ENCODE results near the gene ACTN4. TPM values are rescaled to one million over a fixed set of nuclear protein-coding genes. Genes with fewer than 3 reads are reported as not detected.
"Not testable (repeated sequence)": the region's sequence is repeated elsewhere in the genome, so short reads cannot be mapped to it uniquely, and the experiment has no call there.

ACTN4 gene
- total RNA-seq, 1 donor from 2014 or later = 42.3 TPM

DNA sequence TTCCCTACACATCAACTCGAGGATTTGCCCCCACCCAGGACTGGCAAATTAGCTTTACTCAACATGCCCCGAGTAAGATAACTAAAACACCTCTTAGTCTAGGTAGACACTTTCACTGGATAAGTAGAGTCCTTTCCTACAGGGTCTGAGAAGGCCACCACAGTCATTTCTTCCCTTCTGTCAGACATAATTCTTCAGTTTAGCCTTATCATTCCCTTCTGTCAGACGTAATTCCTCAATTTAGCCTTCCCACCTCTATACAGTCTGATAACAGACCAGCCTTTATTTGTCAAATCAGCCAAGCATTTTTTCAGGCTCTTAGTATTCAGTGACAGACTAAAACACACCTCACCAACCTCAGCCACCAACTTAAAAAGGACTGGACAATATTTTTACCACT lies 106.3 kb downstream of the ACTN4 start:
- H3K27ac ChIP-seq (ENCODE audit: low read depth, low read length); H3K36me3 ChIP-seq (ENCODE audit: control insufficient read depth in 3 of 3, insufficient read depth in 3 of 3, low read length in 3 of 3); H3K9ac ChIP-seq (ENCODE audit: low read depth in 1 of 3, low read length in 3 of 3); H3K9me3 ChIP-seq (ENCODE audit: control insufficient read depth in 3 of 3, low read length in 3 of 3); H3K4me1 ChIP-seq (ENCODE audit: control insufficient read depth in 3 of 3, insufficient read depth in 3 of 3, low read length in 3 of 3); H3K4me3 ChIP-seq (ENCODE audit: low read length in 3 of 3); H3K27me3 ChIP-seq (ENCODE audit: control insufficient read depth in 3 of 3, insufficient read depth in 3 of 3, low read length in 3 of 3): not testable (repeated sequence)

DNA sequence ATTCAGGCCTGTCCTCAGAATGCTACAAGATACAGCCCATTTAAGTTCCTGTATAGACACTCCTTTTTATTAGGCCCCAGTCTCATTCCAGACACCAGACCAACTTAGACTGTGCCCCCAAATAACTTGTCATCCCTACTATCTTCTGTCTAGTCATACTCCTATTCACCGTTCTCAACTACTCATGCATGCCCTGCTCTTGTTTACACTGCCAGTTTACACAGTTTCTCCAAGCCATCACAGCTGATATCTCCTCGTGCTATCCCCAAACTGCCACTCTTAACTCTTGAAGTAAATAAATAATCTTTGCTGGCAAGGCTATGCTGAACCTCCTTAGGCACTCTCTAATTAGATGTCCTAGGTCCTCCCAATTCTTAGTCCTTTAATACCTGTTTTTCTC lies 106.7 kb downstream of the ACTN4 start:
- H3K4me1 ChIP-seq (ENCODE audit: control insufficient read depth in 3 of 3, insufficient read depth in 3 of 3, low read length in 3 of 3); H3K27ac ChIP-seq (ENCODE audit: low read depth, low read length); H3K4me3 ChIP-seq (ENCODE audit: low read length in 3 of 3); H3K9ac ChIP-seq (ENCODE audit: low read depth in 1 of 3, low read length in 3 of 3); H3K9me3 ChIP-seq (ENCODE audit: control insufficient read depth in 3 of 3, low read length in 3 of 3); H3K36me3 ChIP-seq (ENCODE audit: control insufficient read depth in 3 of 3, insufficient read depth in 3 of 3, low read length in 3 of 3); H3K27me3 ChIP-seq (ENCODE audit: control insufficient read depth in 3 of 3, insufficient read depth in 3 of 3, low read length in 3 of 3): not testable (repeated sequence)

DNA sequence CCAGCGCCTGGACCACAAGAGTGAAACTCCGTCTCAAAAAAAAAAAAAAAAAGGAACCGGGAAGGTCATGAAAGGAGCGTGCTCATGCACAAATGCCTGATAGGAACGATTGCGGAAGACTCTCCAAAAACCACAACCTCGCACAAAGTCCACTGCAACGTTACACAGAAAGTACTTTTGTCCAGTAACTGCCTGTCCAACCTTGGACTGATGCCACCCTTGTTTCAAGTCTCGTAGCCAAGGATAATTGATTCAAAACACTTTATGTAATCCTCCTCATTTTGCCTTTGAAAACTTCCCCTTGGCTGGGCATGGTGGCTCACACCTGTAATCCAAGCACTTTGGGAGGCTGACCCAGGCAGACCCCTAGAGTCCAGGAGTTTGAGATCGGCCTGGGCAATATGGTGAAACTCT lies 112.1 kb downstream of the ACTN4 start:
- H3K27ac ChIP-seq (ENCODE audit: low read depth, low read length) = no peak overlapping the region
- H3K4me3 ChIP-seq (ENCODE audit: low read length in 3 of 3) = no peak overlapping the region
- no peak overlapping the region for H3K9ac ChIP-seq (ENCODE audit: low read depth in 1 of 3, low read length in 3 of 3)
- no peaks in the 10 kb centered on the region for H3K36me3 ChIP-seq (ENCODE audit: control insufficient read depth in 3 of 3, insufficient read depth in 3 of 3, low read length in 3 of 3)
- H3K4me1 ChIP-seq (ENCODE audit: control insufficient read depth in 3 of 3, insufficient read depth in 3 of 3, low read length in 3 of 3) = no peaks in the 10 kb centered on the region
- H3K9me3 ChIP-seq (ENCODE audit: control insufficient read depth in 3 of 3, low read length in 3 of 3) = no peaks in the 10 kb centered on the region
- no peaks in the 10 kb centered on the region for H3K27me3 ChIP-seq (ENCODE audit: control insufficient read depth in 3 of 3, insufficient read depth in 3 of 3, low read length in 3 of 3)

GRCh38 chr19:38760805-38761517 lies 113.5 kb downstream of the ACTN4 start:
- H3K9ac ChIP-seq (ENCODE audit: low read depth in 1 of 3, low read length in 3 of 3); H3K4me3 ChIP-seq (ENCODE audit: low read length in 3 of 3); H3K27me3 ChIP-seq (ENCODE audit: control insufficient read depth in 3 of 3, insufficient read depth in 3 of 3, low read length in 3 of 3); H3K4me1 ChIP-seq (ENCODE audit: control insufficient read depth in 3 of 3, insufficient read depth in 3 of 3, low read length in 3 of 3); H3K27ac ChIP-seq (ENCODE audit: low read depth, low read length); H3K36me3 ChIP-seq (ENCODE audit: control insufficient read depth in 3 of 3, insufficient read depth in 3 of 3, low read length in 3 of 3); H3K9me3 ChIP-seq (ENCODE audit: control insufficient read depth in 3 of 3, low read length in 3 of 3): not testable (repeated sequence)

DNA sequence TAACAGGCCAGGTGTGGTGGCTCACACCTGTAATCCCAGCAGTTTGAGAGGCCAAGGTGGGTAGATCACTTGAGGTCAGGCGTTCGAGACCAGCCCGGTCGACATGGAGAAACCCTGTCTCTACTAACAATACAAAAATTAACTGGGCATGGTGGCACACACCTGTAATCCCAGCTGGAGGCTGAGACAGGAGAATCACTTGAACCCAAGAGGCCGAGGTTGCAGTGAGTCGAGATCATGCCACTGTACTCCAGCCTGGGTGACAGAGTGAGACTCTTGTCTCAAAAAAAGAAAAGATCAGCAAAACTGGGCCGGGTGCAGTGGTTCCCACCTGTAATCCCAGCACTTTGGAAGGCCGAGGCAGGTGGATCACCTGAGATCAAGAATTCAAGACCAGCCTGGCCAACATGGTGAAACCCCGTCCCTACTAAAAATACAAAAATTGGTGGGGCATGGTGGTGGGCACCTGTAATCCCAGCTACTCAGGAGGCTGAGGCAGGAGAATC lies 114.5 kb downstream of the ACTN4 start:
- not testable (repeated sequence) for H3K27me3 ChIP-seq (ENCODE audit: control insufficient read depth in 3 of 3, insufficient read depth in 3 of 3, low read length in 3 of 3); H3K9ac ChIP-seq (ENCODE audit: low read depth in 1 of 3, low read length in 3 of 3); H3K9me3 ChIP-seq (ENCODE audit: control insufficient read depth in 3 of 3, low read length in 3 of 3); H3K4me1 ChIP-seq (ENCODE audit: control insufficient read depth in 3 of 3, insufficient read depth in 3 of 3, low read length in 3 of 3); H3K27ac ChIP-seq (ENCODE audit: low read depth, low read length); H3K36me3 ChIP-seq (ENCODE audit: control insufficient read depth in 3 of 3, insufficient read depth in 3 of 3, low read length in 3 of 3); H3K4me3 ChIP-seq (ENCODE audit: low read length in 3 of 3)

DNA sequence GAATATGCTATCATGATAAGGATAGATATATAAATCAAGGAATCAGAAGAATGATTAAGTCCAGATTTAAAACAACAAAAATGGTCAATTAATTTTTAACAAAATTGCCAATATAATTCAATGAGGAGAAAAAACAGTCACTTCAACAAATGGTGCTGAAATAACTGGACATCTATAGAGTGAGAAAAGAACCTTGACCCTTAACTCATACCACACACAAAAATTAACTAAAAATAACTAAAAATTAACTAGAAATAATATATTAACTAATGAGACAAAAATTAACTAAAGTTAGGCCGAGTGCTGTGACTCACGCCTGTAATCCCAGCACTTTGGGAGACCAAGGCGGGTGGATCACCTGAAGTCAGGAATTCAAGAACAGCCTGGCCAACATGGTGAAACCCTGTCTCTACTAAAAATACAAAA lies 116.4 kb downstream of the ACTN4 start:
- Histone ChIP-seq H3K4me3 (ENCODE audit: low read length in 3 of 3) (no peak overlapping the region), H3K9me3 (ENCODE audit: control insufficient read depth in 3 of 3, low read length in 3 of 3) (no peaks in the 10 kb centered on the region), H3K9ac (ENCODE audit: low read depth in 1 of 3, low read length in 3 of 3) (no peak overlapping the region), H3K4me1 (ENCODE audit: control insufficient read depth in 3 of 3, insufficient read depth in 3 of 3, low read length in 3 of 3) (no peaks in the 10 kb centered on the region), H3K27me3 (ENCODE audit: control insufficient read depth in 3 of 3, insufficient read depth in 3 of 3, low read length in 3 of 3) (no peaks in the 10 kb centered on the region), H3K27ac (ENCODE audit: low read depth, low read length) (no peak overlapping the region), H3K36me3 (ENCODE audit: control insufficient read depth in 3 of 3, insufficient read depth in 3 of 3, low read length in 3 of 3) (no peaks in the 10 kb centered on the region)

GRCh38 chr19:38765214-38765613 lies 117.8 kb downstream of the ACTN4 start:
- Histone ChIP-seq H3K27me3 (ENCODE audit: control insufficient read depth in 3 of 3, insufficient read depth in 3 of 3, low read length in 3 of 3) (no peaks in the 10 kb centered on the region), H3K36me3 (ENCODE audit: control insufficient read depth in 3 of 3, insufficient read depth in 3 of 3, low read length in 3 of 3) (no peaks in the 10 kb centered on the region), H3K9ac (ENCODE audit: low read depth in 1 of 3, low read length in 3 of 3) (no peak overlapping the region), H3K27ac (ENCODE audit: low read depth, low read length) (no peak overlapping the region), H3K4me3 (ENCODE audit: low read length in 3 of 3) (no peak overlapping the region), H3K9me3 (ENCODE audit: control insufficient read depth in 3 of 3, low read length in 3 of 3) (no peaks in the 10 kb centered on the region), H3K4me1 (ENCODE audit: control insufficient read depth in 3 of 3, insufficient read depth in 3 of 3, low read length in 3 of 3) (peaks cover 0 to 7% (median 2%) of the 10 kb centered on the region in 3 donors)

GRCh38 chr19:38766276-38767047 lies 119.0 kb downstream of the ACTN4 start:
- Histone ChIP-seq H3K27ac (ENCODE audit: low read depth, low read length) (no peak overlapping the region), H3K36me3 (ENCODE audit: control insufficient read depth in 3 of 3, insufficient read depth in 3 of 3, low read length in 3 of 3) (no peaks in the 10 kb centered on the region), H3K27me3 (ENCODE audit: control insufficient read depth in 3 of 3, insufficient read depth in 3 of 3, low read length in 3 of 3) (no peaks in the 10 kb centered on the region), H3K4me3 (ENCODE audit: low read length in 3 of 3) (no peak overlapping the region), H3K4me1 (ENCODE audit: control insufficient read depth in 3 of 3, insufficient read depth in 3 of 3, low read length in 3 of 3) (peaks cover 0 to 7% (median 2%) of the 10 kb centered on the region in 3 donors), H3K9ac (ENCODE audit: low read depth in 1 of 3, low read length in 3 of 3) (no peak overlapping the region), H3K9me3 (ENCODE audit: control insufficient read depth in 3 of 3, low read length in 3 of 3) (no peaks in the 10 kb centered on the region)

- no peak overlapping the region for H3K27ac ChIP-seq (ENCODE audit: low read depth, low read length)
- no peaks in the 10 kb centered on the region for H3K27me3 ChIP-seq (ENCODE audit: control insufficient read depth in 3 of 3, insufficient read depth in 3 of 3, low read length in 3 of 3)
- no peaks in the 10 kb centered on the region for H3K36me3 ChIP-seq (ENCODE audit: control insufficient read depth in 3 of 3, insufficient read depth in 3 of 3, low read length in 3 of 3)
- H3K4me3 ChIP-seq (ENCODE audit: low read length in 3 of 3) = peak overlapping the region in 2 of 3 donors; percentile 14 to 52
- peaks cover 0 to 7% (median 2%) of the 10 kb centered on the region in 3 donors for H3K4me1 ChIP-seq (ENCODE audit: control insufficient read depth in 3 of 3, insufficient read depth in 3 of 3, low read length in 3 of 3)
- H3K9ac ChIP-seq (ENCODE audit: low read depth in 1 of 3, low read length in 3 of 3) = peak overlapping the region in 1 of 3 donors; percentile 62
- H3K9me3 ChIP-seq (ENCODE audit: control insufficient read depth in 3 of 3, low read length in 3 of 3) = no peaks in the 10 kb centered on the region
Measured at GRCh38 chr19:38769635-38770211, 122.3 kb downstream of the ACTN4 start.

Measured in skeletal muscle tissue (tissue), 4 donors.